Measurements from ENCODE around the gene MAPKAP1.

GRCh38 chr9:125591888-125592287 is 115.1 kb downstream of the MAPKAP1 start:
- no peak for TF ChIP-seq POLR2A (IDR thresholded peaks at IDR 0.05; ENCODE audit: low read length)
- TF ChIP-seq GATA1 (IDR thresholded peaks at IDR 0.05; ENCODE audit: low read depth, low read length): no peak
